GM19395 (cell line): ENCODE data around the gene PRG3.
A peak's percentile ranks its signal among the peaks of the same experiment; 100 is the strongest.

Source experiments
- ATAC-seq: cut with Tn5 transposase; IDR thresholded peaks from one replicate; pipeline ENCODE4 v1.9.1; 2021; ENCODE audit warnings: mild to moderate bottlenecking, moderate library complexity; ENCODE audit not compliant: unreplicated experiment

Gene PRG3, protein sequence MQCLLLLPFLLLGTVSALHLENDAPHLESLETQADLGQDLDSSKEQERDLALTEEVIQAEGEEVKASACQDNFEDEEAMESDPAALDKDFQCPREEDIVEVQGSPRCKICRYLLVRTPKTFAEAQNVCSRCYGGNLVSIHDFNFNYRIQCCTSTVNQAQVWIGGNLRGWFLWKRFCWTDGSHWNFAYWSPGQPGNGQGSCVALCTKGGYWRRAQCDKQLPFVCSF

DNA sequence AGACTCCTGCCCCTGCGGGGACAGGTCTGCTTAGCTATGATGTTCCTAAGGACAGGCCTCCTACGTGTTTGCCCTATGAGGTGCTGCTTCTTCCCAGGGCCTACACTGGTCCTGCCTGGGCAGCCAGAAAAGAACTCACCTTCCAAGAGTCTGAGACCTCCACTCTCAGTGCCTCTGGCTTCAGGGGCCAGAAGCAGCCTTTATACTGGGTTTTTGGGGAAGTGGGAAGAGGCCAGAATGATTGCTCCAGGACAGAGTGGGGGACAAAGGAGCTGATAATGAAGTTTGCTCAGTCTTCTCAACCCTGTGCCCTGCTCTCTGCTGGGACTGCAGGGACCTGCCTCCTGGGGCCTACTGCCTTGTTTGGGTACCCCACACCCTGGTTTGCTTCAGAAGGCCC, at the start of gene PRG3:
Gene PRG3, minus strand, starts transcription at position 176 of the 400 bp plus-strand sequence. CDS start 442 bp downstream, outside the sequence.
- no peak for ATAC-seq

DNA sequence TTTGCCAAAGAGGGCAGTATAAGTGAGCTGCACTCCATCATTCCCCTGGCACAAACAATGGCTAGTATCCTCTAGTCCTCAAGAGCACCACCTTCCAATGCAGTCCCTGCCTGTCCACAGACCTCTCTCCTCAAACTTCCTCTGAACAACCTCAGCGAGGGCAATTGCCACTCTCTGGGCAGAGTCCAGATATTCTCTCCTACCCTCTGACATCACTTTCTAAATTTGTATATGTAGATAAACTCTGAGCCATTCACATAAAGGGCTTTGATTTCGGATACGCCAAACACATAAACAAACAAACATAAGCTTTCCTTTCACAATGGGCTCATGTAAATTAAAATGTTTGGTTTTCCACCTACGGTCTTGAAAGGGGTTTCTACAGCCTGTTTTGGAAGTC, 49.0 kb upstream of the PRG3 start:
- ATAC-seq: no peak

DNA sequence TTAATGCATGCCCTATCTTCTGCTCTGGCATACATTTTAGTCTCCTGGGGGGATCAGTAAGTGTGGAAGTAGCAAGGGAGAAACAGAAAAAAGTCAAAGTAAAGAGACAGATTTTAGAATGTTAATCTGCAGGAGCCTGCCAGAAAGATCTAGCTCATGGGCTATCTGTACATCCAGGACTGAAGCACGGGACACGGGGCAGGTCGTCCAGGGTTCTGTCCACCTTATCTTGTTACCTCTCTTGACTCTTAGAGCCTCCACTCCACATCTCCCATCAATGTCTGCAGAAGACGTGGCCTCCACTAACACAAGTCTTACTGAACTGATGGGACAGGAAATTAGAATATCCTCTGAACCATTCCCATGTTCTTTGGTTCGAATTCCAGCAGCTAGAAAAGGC, 47.7 kb upstream of the PRG3 start:
- no peak for ATAC-seq

DNA sequence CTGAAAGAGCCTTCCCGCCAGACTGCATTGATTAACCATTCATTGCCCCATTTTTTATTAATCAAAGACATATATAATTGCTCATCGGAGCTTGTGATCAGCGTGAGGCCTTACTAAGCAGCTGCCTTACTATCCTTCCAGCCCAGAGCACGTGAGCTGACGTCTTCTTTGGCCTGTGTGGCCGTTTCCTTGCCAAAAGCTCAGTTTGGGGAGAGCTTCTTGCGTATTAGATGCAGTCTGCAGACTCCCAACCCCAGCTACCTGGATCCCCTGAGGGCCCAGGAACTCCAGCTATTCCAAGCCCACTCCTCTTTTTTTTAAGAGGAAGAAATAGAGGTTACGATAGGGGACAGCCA, 46.8 kb upstream of the PRG3 start:
- no peak for ATAC-seq

DNA sequence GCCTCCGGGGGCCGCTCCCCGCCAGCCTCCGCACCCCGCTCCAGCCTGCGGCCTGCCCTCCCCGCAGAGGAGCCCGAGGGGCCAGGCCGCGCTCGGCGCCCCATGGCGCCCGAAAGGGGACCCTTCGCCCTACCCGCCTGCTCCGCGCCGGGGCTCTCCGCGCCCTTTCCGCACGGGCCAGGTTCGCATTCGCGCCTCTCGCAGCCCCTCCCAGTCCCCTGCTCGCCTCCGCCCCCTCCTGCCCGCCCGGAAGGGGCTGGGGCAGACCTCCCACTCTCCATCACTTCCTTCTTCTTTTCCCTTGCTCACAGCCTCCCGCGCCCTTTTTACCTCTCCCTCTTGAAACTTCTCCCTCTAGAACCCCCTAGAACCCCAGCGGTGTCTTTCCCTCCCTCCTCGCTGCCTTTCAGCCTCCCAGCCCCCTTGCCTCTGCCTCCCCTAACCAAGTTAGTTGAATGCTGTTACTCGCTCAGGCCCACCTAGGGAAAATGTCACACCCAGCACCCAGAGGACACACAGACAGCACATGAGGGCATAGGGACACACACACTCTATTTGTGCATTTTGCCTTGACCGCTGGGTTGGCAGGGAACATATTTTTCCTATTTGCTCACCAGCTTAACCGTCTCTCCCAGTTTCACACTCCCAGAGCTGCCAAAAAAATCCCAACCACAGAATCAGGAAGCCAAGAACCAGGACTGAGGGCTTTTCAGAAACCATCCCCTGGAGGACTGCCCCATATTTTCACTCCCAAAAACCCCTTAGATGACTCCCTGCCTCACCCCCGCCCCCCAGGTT, 46.2 kb upstream of the PRG3 start, which contains the start of gene SLC43A3:
Gene SLC43A3, minus strand, starts transcription at position 193 of the 798 bp plus-strand sequence. CDS start 949 bp downstream, outside the sequence.
- ATAC-seq: peak; percentile 62

DNA sequence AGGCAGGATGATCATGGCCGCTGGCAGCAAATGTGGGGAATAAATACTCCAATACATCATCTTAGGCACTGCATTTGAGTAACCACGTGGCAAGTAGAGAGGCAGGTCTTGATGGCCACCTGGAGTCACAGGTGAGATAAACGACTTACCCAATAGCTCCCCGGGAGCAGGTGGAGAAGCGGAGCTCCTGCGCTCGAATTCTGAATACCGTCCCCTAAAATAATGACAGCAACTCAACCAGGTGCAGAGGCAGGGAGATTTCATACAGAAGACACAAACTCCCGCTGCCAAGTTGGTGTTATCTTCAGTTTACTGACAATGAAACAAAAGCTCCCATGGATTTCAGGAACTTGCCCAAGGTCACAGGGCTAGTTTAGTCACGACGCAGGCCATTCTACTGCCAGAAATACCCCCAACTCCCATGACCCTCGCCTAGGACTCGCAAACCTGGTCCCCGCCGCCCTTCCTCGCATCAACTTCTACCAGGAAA, 45.5 kb upstream of the PRG3 start:
- ATAC-seq: peak; percentile 3

DNA sequence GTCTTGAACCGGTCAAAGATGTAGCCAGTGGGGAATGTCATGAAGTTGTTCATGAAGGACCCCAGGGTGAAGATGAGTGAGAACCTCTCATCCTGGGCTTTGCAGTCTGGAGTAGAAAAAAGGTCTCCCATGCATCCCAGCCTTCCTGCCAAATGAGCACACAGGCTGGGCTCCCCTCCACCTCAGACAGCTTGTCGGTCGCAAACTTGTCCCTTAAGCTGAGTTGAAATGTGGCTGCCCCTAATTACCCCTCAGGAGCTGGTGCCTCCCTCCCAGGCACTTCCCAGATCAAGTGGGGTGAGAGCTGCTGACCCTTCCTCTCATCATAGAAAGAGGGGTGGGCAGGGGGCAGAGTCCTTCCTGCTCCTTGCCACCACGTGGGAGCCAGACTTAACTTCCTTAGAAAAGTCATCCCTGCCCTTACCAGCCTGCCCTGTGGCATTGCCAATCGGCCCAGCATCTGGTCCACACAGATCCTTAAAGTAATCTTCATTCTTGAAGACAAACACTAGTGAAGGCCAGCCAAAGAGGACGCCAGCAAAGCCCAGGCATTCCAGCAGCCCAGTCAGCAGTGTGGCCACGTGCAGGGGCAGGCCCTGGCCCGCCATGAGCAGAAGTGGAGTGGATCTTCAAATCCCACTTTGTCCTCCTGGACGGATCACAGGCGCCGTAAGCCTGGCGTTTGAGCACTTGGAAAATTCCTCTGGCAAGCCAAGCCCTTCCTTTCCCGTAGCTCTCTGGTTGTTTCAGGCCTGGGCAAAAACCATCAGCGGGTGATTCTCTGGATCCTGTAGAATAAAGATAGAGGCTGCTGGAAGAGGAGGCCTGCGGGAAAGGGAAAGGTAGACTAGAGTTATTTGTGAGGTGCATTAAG, 44.9 kb upstream of the PRG3 start:
- ATAC-seq: no peak

DNA sequence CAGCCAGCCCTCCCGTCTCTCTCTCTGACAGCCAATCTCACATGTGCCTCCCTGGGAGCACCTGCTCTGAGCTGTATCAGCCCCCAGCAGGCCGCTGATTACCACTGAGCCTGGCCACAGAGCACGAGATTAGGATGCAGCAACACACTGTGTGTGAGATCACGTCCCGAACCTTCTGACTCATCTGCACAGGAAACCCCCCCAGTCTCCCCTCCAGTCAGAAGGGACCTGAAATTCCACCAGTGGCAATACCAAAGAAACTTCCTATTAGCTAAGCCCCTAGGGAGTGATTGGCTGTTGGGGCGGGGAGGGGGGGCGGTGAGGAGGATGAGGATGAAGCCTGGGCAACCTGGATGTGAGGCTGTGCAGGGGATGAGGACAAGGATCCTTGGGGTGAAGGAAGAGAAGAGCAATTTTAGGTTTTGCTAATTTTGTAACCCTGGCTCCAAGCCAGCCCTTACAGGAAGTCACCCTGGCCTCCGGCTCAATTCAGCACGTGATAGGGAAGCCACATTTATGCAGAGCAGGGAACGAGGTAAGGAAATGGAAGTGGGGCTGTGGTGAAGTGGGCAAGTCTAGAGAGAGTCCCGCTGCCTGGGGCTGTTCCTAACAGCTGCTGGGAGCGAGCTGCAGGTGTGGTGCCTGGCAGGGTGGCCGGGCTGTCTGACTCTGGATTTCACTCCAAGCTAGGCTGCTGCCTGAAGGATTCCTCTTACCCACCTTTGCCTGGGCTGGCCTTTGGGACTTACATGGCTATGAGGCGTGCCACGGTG, 44.0 kb upstream of the PRG3 start:
- peak; percentile 89 for ATAC-seq

DNA sequence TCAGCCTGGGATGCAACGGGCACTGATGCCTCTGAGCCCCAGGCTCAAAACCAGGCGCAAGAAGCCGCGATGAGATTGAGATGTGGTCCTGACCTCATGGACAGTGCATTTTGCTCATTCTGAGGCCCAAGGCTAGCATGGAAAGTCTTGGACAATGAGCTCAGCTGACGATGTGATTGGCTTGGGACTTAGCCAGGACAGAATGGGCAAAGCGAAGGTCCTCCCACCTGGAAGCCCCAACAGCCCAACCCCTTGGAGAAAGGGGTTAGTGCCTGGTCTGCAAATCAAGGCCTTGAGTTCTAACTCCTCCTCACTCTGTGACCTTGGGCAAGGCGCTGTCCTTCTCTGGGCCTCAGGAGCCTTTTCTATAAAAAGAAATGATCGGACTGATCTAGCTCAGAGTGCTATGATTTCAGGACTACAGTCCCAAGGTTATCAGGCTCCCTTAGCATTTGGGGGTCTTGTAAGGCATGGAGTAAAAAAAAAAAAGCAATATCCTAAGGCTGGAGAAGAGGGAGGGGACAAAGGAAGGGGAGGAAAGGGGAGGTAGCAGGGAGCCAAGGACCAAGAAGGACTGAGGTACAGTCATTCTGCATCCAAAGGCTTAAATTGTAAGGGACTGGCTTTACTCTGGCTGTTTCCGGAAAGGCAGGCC, 43.3 kb upstream of the PRG3 start:
- no peak for ATAC-seq

DNA sequence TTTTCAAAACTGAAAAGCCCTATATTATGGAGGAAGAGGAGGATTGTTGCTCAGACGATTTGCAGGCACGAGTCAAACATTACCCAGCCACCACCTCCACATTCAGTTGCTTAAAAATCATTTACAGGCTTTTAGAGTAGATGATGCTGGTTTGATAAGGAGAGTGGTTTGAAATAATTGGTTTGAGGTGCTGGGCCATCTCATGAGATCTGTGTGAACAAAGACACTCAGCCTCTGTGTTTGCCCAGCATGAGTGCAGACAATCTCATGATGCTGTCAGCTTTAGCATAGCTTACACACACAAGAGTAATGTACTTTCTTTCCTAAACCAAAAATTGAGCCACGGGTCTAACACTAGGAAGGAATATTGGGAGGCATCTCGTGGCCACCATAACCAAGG, 41.7 kb upstream of the PRG3 start:
- ATAC-seq: no peak

DNA sequence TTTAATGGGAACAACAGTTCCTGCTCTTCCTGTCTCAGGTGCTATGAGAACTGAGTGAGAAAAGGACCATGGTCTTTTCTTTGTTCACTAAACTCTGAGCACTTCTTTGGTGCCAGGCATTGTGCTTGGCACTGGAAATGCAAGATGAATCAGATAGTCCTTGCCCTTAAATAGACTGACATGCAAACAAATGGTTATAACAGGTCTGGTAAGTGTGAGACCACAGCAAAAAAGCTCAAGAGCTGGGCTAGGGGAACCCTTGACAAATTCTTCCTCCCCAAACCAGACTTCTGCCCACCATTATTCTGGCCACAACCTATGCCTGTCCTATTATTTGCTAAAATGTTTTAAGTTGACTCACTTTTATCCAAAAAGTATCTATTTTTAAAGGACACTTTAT, 40.9 kb upstream of the PRG3 start:
- ATAC-seq: no peak

DNA sequence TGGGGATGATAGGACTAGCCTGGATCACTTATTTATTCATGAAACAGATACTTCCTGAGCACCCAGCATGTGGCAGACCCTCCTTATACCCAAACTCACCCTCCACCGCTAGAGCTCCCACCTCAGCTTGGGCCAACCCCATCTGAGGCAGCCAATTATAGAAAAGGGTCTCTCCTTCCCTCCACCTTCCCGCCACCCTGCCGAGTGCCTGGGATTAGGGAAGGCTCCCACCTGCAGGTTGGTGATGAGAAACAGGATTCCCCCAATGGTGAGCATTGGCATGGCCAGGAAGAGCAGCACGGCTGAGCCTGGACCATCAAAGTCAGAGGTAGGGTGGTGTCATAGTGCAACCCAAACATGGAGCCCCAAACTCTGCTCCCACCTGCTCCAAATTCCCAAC, 40.1 kb upstream of the PRG3 start:
- ATAC-seq: no peak

DNA sequence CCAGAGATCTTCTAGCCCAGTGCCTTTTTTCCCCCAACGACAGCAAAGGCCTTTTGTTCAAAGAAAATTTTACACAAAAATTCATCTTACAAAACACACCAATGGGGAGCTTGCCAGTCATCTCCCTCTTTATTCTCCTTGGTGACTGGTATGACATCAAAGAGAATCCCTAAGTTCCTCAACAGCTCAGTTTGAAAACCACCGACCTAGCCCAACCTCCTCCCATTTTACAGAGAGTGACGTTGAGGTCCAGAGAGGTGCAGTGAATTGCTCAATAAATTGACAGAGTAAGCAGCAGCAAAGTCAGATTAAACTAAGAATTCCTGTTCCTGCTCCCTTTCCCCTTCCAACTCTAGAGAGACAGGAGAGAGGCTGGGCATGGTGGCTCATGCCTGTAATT, 38.2 kb upstream of the PRG3 start:
- ATAC-seq: no peak

DNA sequence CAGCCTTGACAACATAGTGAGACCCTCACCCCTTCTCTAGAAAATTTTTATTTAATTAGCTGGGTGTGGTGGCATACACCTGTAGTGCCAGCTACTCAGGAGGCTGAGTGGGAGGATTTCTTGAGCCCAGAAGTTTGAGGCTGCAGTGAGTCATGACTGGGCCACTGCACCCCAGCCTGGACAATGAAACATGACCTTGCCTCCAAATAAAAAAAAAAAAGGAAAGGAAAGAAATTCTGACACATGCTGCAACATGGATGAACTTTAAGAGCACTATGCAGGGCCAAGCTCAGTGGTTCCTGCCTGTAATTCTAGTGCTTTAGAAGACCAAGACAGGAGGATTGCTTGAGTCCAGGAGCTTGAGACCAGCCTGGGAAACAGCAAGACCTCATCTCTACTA, 37.2 kb upstream of the PRG3 start:
- ATAC-seq: no peak

DNA sequence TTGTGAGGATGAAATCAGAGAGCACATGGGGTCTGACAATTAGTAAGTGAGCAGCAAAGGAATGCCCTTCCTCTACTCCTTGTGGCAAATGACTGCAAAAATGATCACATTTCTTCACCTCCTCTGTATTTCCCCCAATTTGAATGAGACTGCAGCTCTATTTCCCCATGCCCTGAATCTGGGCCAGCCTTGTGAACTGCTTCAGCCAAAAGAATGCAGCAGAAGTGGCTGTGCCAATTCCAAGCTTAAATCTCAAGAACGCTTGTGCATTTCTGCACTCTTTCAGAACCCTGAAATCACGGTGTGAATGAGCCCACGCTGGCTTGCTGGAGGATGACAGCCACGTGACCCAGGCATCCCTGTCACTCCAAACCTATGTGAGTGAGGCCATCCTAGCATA, 36.1 kb upstream of the PRG3 start:
- no peak for ATAC-seq

DNA sequence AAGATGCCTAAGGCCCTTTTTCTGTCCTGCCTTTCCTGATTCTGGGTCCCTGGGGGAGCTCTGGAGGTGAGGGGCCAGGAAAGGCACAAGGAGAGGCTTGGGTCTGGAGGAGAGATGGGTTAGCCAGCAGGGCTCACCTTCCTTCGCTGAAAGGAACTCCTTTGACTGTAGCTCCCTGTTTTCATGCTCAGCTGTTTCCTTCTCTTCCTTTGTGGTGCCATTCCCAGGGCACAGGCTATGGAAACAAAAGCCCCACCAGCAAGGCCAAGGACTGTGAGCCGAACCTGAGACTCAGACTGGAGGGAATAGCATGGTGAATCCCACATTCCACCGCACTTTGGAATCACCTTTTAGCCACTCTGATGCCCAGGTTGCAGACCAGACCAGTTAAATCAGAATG, 35.5 kb upstream of the PRG3 start:
- ATAC-seq: no peak

DNA sequence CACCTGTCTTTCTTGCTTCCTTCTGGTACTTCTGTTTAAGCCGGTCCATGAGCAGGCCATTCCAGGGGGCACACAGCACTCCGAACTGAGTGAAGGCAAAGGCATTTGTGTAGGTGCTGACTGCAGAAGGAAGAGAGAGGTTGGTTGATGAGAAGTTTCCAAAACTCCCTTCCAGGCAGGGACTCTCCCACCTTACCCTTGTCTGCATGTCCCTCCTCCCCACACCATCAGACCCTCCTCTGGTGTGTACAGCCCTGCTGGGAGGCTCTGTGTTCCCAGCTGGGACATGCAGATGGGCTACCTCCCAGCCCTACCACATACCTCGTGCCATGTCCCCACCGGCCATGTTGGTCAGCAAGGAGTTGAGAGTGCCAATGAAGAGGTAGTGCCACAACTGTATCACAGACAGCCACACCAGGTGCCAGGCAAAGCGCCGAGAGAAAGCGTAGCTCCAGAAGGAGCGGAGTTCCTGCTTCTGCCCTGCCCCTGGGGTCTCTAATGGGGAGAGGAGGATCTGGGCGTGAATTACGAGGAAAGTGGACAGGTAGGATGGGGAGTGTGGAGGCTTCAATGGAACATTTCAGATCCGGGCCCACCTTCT, 33.8 kb upstream of the PRG3 start:
- ATAC-seq: no peak

DNA sequence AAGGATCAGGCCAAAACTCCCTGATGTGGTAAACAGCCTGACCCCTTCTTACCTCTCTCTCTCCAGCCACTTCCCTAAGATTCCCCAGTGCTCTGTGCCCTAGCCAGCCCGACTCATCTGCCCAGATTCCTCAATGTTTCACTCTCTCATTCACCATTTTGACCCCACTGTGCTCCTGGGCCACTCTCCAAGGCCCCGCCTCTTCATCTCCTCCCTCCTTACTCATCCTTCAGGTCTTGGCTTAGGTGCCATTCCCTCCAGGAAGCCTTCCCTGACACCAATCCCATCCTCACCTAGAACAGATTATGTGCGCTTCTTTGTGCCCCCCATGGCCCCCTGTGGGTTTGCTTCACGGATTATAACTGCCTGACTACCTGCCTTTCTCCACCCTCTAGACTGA, 32.7 kb upstream of the PRG3 start:
- ATAC-seq: no peak

DNA sequence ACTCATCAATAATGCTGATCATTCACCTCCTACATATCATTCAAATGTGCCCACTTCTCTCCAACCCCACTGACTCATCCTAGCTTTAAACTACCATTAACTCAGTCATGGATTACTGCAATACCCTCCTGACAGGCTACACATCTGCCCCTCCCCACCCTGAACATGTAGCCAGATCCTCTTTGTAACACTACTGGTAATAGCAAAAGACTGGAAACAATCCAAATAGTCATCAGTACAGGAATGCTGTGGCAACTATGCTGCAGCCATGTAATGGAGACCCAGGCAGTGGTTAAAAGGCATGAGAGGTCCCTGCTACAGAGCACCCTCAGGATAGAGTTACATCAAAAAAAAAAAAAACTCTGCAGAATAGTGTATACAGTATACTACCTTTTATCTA, 29.3 kb upstream of the PRG3 start:
- no peak for ATAC-seq
